H1 (cell line): ENCODE measurements around the gene KLHL26. TPM values are rescaled to one million over a fixed set of nuclear protein-coding genes. Genes with fewer than 3 reads are reported as not detected.

ENCODE experiments used
- CTCF ChIA-PET: fragments of 300-600 bp; sonication (Branson Sonifier 250); formaldehyde crosslinking; loops from one replicate; lab custom pipeline; 2021; ENCODE audit not compliant: partially characterized antibody; lab: Charles Lee
- POLR2A ChIA-PET: fragments of 300-600 bp; sonication (Branson Sonifier 250); formaldehyde crosslinking; loops from one replicate; lab custom pipeline; 2021; ENCODE audit warnings: inconsistent platforms; ENCODE audit not compliant: partially characterized antibody; lab: Charles Lee
- DNase-seq, 2 experiments: peaks; one replicate each; pipeline versions ENCODE4 v3.0.0 to v3.0.0-alpha.2; 2010 to 2022; ENCODE audit warnings: low spot score in 2 of 2, low read depth in 1 of 2, mixed read lengths in 1 of 2
- FAIRE-seq: peaks from 2 replicates; lab custom pipeline; 2011; peaks lifted over from hg19 to GRCh38; lab: Jason Lieb, UNC
- H2AFZ ChIP-seq: 2 replicates; pipeline ENCODE4 v1.8.1; 2012; ENCODE audit warnings: low read length, inconsistent platforms
- H2AK5ac ChIP-seq: 2 replicates; pipeline ENCODE4 v1.6.1; 2013; ENCODE audit warnings: low read depth, low read length
- H2BK120ac ChIP-seq: replicated peaks from 2 replicates; pipeline ENCODE3; 2013; ENCODE audit warnings: low read depth, low read length, inconsistent platforms
- H2BK12ac ChIP-seq: 2 replicates; pipeline ENCODE4 v1.6.1; 2013; ENCODE audit warnings: low read depth, low read length
- H2BK15ac ChIP-seq: 2 replicates; pipeline ENCODE4 v1.6.1; 2013; ENCODE audit warnings: low read length
- H2BK20ac ChIP-seq: 2 replicates; pipeline ENCODE4 v1.6.1; 2013; ENCODE audit warnings: low read length
- H2BK5ac ChIP-seq: 2 replicates; pipeline ENCODE4 v1.6.1; 2013; ENCODE audit warnings: low read depth, low read length
- H3K14ac ChIP-seq: 2 replicates; pipeline ENCODE4 v1.6.1; 2013; ENCODE audit warnings: inconsistent platforms; ENCODE audit not compliant: insufficient read length
- H3K18ac ChIP-seq: 2 replicates; pipeline ENCODE4 v1.6.1; 2013; ENCODE audit warnings: low read length; ENCODE audit errors: extremely low read depth
- H3K23ac ChIP-seq: 2 replicates; pipeline ENCODE4 v1.6.1; 2013; ENCODE audit warnings: inconsistent platforms; ENCODE audit not compliant: insufficient read length
- H3K23me2 ChIP-seq: 2 replicates; pipeline ENCODE4 v1.6.1; 2013; ENCODE audit warnings: low read depth, low read length
- H3K27ac ChIP-seq: 2 replicates; pipeline ENCODE4 v1.6.1; 2011; ENCODE audit warnings: low read depth, low read length, inconsistent platforms
- H3K27me3 ChIP-seq, 4 experiments: replicated peaks in 1 of 4; 1 replicate in 1 of 4; 2 replicates in 3 of 4; pipeline versions ENCODE4 v1.6.1 to v1.8.1; 2011 to 2013; ENCODE audit warnings: low read length in 3 of 4, mild to moderate bottlenecking in 3 of 4, inconsistent platforms in 2 of 4, mixed read lengths in 2 of 4, moderate library complexity in 1 of 4; ENCODE audit not compliant: control insufficient read depth in 3 of 4, insufficient read depth in 3 of 4; ENCODE audit errors: extremely low read depth in 1 of 4
- H3K36me3 ChIP-seq, 4 experiments: 2 replicates each; pipeline versions ENCODE4 v1.6.1 to v1.8.1; 2011 to 2013; ENCODE audit warnings: mild to moderate bottlenecking in 4 of 4, low read length in 3 of 4, moderate library complexity in 2 of 4, control low read depth in 1 of 4, inconsistent platforms in 1 of 4; ENCODE audit not compliant: insufficient read depth in 4 of 4, control insufficient read depth in 2 of 4
- H3K4ac ChIP-seq: replicated peaks from 2 replicates; pipeline ENCODE3; 2013; ENCODE audit warnings: low read length, low read depth, mixed read lengths, inconsistent platforms; ENCODE audit not compliant: insufficient read length
- H3K4me1 ChIP-seq, 4 experiments: replicated peaks in 1 of 4; 1 replicate in 1 of 4; 2 replicates in 3 of 4; pipeline versions ENCODE4 v1.6.1 to v1.8.1; 2011 to 2013; ENCODE audit warnings: low read length in 3 of 4, inconsistent platforms in 2 of 4, mixed read lengths in 1 of 4; ENCODE audit not compliant: insufficient read depth in 4 of 4, control insufficient read depth in 3 of 4
- H3K4me2 ChIP-seq, 2 experiments: 2 replicates each; pipeline versions ENCODE4 v1.6.1 to v1.8.1; 2011 to 2013; ENCODE audit warnings: low read depth in 2 of 2, low read length in 2 of 2, control low read depth in 1 of 2, inconsistent platforms in 1 of 2, mild to moderate bottlenecking in 1 of 2; ENCODE audit not compliant: insufficient read depth in 1 of 2
- H3K4me3 ChIP-seq, 4 experiments: fragments of 200-600, 300-600 bp in 1 of 4; sonication (generic), shearing (Covaris generic), sonication (Bioruptor Twin) in 1 of 4; 2 replicates each; pipeline versions ENCODE4 v1.5.1 to v1.8.1; 2011 to 2016; ENCODE audit warnings: low read length in 4 of 4, low read depth in 3 of 4, control low read depth in 2 of 4, inconsistent platforms in 2 of 4, mild to moderate bottlenecking in 2 of 4, mixed read lengths in 1 of 4, moderate library complexity in 1 of 4; ENCODE audit not compliant: insufficient read depth in 2 of 4; ENCODE audit errors: extremely low read depth in 1 of 4
- H3K56ac ChIP-seq: replicated peaks from 2 replicates; pipeline ENCODE3; 2013; ENCODE audit warnings: low read depth, mild to moderate bottlenecking, mixed read lengths, low read length, inconsistent platforms; ENCODE audit not compliant: insufficient read length
- H3K79me1 ChIP-seq: 2 replicates; pipeline ENCODE4 v1.6.1; 2013; ENCODE audit warnings: low read depth, low read length, control low read depth
- H3K79me2 ChIP-seq, 2 experiments: 2 replicates each; pipeline versions ENCODE4 v1.6.1 to v1.8.1; 2012 to 2013; ENCODE audit warnings: low read length in 2 of 2, mild to moderate bottlenecking in 2 of 2, inconsistent platforms in 1 of 2; ENCODE audit not compliant: insufficient read depth in 2 of 2, control insufficient read depth in 1 of 2
- H3K9ac ChIP-seq, 4 experiments: replicated peaks in 1 of 4; 1 replicate in 1 of 4; 2 replicates in 3 of 4; pipeline versions ENCODE4 v1.6.1 to v1.8.1; 2011 to 2013; ENCODE audit warnings: low read depth in 3 of 4, low read length in 3 of 4, control low read depth in 2 of 4, mild to moderate bottlenecking in 2 of 4, moderate library complexity in 2 of 4, inconsistent platforms in 1 of 4; ENCODE audit errors: extremely low read depth in 1 of 4
- H3K9me3 ChIP-seq, 2 experiments: 2 replicates each; pipeline versions ENCODE4 v1.6.1 to v1.8.1; 2012 to 2013; ENCODE audit warnings: mild to moderate bottlenecking in 2 of 2, moderate library complexity in 2 of 2, control low read depth in 1 of 2, inconsistent platforms in 1 of 2, low read depth in 1 of 2, low read length in 1 of 2, mixed read lengths in 1 of 2; ENCODE audit not compliant: insufficient read depth in 2 of 2
- H4K20me1 ChIP-seq, 2 experiments: replicated peaks in 1 of 2; 2 replicates each; pipeline versions ENCODE3 to v1.8.1; 2011 to 2013; ENCODE audit warnings: inconsistent platforms in 2 of 2, low read length in 2 of 2, mild to moderate bottlenecking in 1 of 2; ENCODE audit not compliant: insufficient read depth in 2 of 2, control insufficient read depth in 1 of 2
- H4K5ac ChIP-seq: 2 replicates; pipeline ENCODE4 v1.6.1; 2013; ENCODE audit warnings: low read length, low read depth, mixed read lengths, inconsistent platforms; ENCODE audit not compliant: insufficient read length
- H4K8ac ChIP-seq: 2 replicates; pipeline ENCODE4 v1.8.0; 2013; ENCODE audit warnings: mild to moderate bottlenecking, moderate library complexity, low read length, inconsistent platforms; ENCODE audit not compliant: insufficient read depth; ENCODE audit errors: extremely low read depth
- H4K91ac ChIP-seq: replicated peaks from 2 replicates; pipeline ENCODE3; 2013; ENCODE audit warnings: low read length, mixed read lengths, inconsistent platforms; ENCODE audit not compliant: insufficient read length
- ASH2L ChIP-seq: fragments of 200-600, 300-600 bp; sonication (generic); IDR thresholded peaks from one replicate; pipeline ENCODE4 v1.7.1; 2017; ENCODE audit warnings: low read length
- CHD2 ChIP-seq: IDR thresholded peaks from 2 replicates; pipeline ENCODE4 v1.6.1; 2012; ENCODE audit warnings: low read length, improper control_type of control experiment
- CTBP2 ChIP-seq: IDR thresholded peaks from 2 replicates; pipeline ENCODE4 v1.7.0; 2011; ENCODE audit warnings: borderline replicate concordance, mild to moderate bottlenecking, moderate library complexity, mixed read lengths, low read length; ENCODE audit not compliant: insufficient read depth, insufficient read length
- NRF1 ChIP-seq: IDR thresholded peaks from 2 replicates; pipeline ENCODE4 v1.6.1; 2011; ENCODE audit warnings: mild to moderate bottlenecking, low read depth, low read length, improper control_type of control experiment
- RNF2 ChIP-seq: fragments of 200-900, 300-1000 bp; sonication (generic); IDR thresholded peaks from 2 replicates; pipeline ENCODE4 v1.7.1; 2016; ENCODE audit warnings: borderline replicate concordance, low read depth, mild to moderate bottlenecking, antibody characterized with exemption, low read length; ENCODE audit not compliant: poor library complexity, severe bottlenecking; ENCODE audit errors: missing control alignments
- SIRT6 ChIP-seq: IDR thresholded peaks from one replicate; pipeline ENCODE4 v1.7.1; 2012; ENCODE audit warnings: low read length, inconsistent platforms
- SP4 ChIP-seq: IDR thresholded peaks from 2 replicates; pipeline ENCODE4 v1.6.1; 2012; ENCODE audit warnings: low read length, inconsistent platforms
- YY1 ChIP-seq: IDR thresholded peaks from 2 replicates; pipeline ENCODE4 v1.6.1; 2011; ENCODE audit warnings: low read depth, mild to moderate bottlenecking, low read length
- WGBS, 2 experiments: shearing (Covaris generic) in 1 of 2; methylation state at CpG; one replicate each; pipeline versions ENCODE4 v1.1.6 to v1.1.7; 2013 to 2015; ENCODE audit warnings: low lambda C conversion rate in 2 of 2, mixed read lengths in 2 of 2, inconsistent platforms in 1 of 2, low coverage in 1 of 2, missing lambda C conversion rate in 1 of 2; ENCODE audit not compliant: insufficient replicate concordance in 2 of 2, insufficient coverage in 1 of 2, insufficient read length in 1 of 2; ENCODE audit errors: extremely low coverage in 1 of 2, missing lambda C conversion rate in 1 of 2; 5-methylcytosine and 5-hydroxymethylcytosine counted together
- polyA plus RNA-seq, 7 experiments: library from polyadenylated mRNA; depleted of rRNA in 3 of 7; stranded (reverse) in 5 of 7; unstranded in 2 of 7; fragments of >200 nt in 5 of 7; fragments of 200-250 nt in 2 of 7; gene quantifications; 1 replicate in 5 of 7; 2 replicates in 1 of 7; 4 replicates in 1 of 7; pipeline versions ENCODE4 v1.2.1 to v1.2.3, GENCODE V29; 2011 to 2013; ENCODE audit warnings: missing spikeins in 2 of 7, mixed read lengths in 2 of 7
- total RNA-seq: library from RNA; stranded (reverse); fragmentation: NEBNext Ultra II Directional; extraction: Animal tissue kit (Norgen Biotek cat#: 25700); gene quantifications from 2 replicates; pipeline ENCODE4 v1.2.1, GENCODE V29; 2021
- TF ChIP-seq, protein P1 (sequence below), 3 experiments: IDR thresholded peaks; 1 replicate in 2 of 3; 2 replicates in 1 of 3; pipeline versions ENCODE4 v1.5.1 to v1.6.1; 2011; ENCODE audit warnings: low read length in 3 of 3, mild to moderate bottlenecking in 3 of 3, inconsistent platforms in 2 of 3, low read depth in 1 of 3, moderate library complexity in 1 of 3; ENCODE audit not compliant: insufficient read depth in 1 of 3; ENCODE audit errors: control extremely low read depth in 1 of 3

The KLHL26 gene
- total and polyA plus RNA-seq, 2 of the 8 experiments (the other 6 are each of a cell fraction or from before 2014, with no cell fraction given): 2.2 to 8.8 TPM

- Histone ChIP-seq H3K9me3 (no peaks in the 10 kb centered on the region), H3K9ac (no peak overlapping the region), H3K18ac (peak overlapping the region; percentile 51), H2BK5ac (peak overlapping the region; percentile 52; the same call in 1 of the 2 replicates), H4K8ac (no peak overlapping the region), H4K5ac (no peak overlapping the region), H3K4me2 (no peak overlapping the region), H3K56ac (no peak overlapping the region), H2BK120ac (no peak overlapping the region), H3K79me2 (no peaks in the 10 kb centered on the region), H4K20me1 (peaks cover 0 to 1% of the 10 kb centered on the region in 2 experiments), H2AFZ (no peak overlapping the region), H3K23ac (no peak overlapping the region), H2AK5ac (peak overlapping the region; percentile 75; the same call in 1 of the 2 replicates), H3K4ac (peak overlapping the region; percentile 33), H3K27ac (no peak overlapping the region), H3K14ac (no peak overlapping the region), H3K36me3 (no peaks in the 10 kb centered on the region), H3K4me3 (no peak overlapping the region), H3K23me2 (peaks cover 6% of the 10 kb centered on the region), H3K79me1 (no peaks in the 10 kb centered on the region), H2BK15ac (no peak overlapping the region), H2BK20ac (peak overlapping the region; percentile 61; the same call in 1 of the 2 replicates), H3K4me1 (peaks cover 0 to 30% (median 24%) of the 10 kb centered on the region in 4 experiments; a peak in 6 of 7 replicates), H2BK12ac (peak overlapping the region; percentile 87; the same call in 1 of the 2 replicates), H3K27me3 (peaks cover 3 to 23% (median 19%) of the 10 kb centered on the region in 4 experiments), H4K91ac (peak overlapping the region; percentile 14)
- 71% methylated on average over 13 of the region's 25 CpGs; no CpG with 5 or more reads in 1 of the 2 experiments for WGBS, 2 experiments
- DNase-seq: no peak
- CTCF ChIA-PET: interaction anchor here (0.6 to 12.5 kb wide), 8 partner anchors 11 to 147 kb away, joined by 3 to 139 read pairs (median 4); partner anchors contain the start of gene REX1BD
- POLR2A ChIA-PET: interaction anchor here (0.8 to 3.1 kb wide), 4 partner anchors 8 to 26 kb away, joined by 3 to 18 read pairs (median 8); partner anchors contain the start of genes REX1BD and UBA52
- no peak for FAIRE-seq
- TF ChIP-seq CHD2: no peak
- TF ChIP-seq NRF1: no peak
- TF ChIP-seq YY1: no peak
- TF ChIP-seq SP4: no peak
- no peak for TF ChIP-seq ASH2L
- TF ChIP-seq CTBP2: no peak
- no peak for TF ChIP-seq SIRT6
- TF ChIP-seq RNF2: no peak
- TF ChIP-seq, protein P1, sequence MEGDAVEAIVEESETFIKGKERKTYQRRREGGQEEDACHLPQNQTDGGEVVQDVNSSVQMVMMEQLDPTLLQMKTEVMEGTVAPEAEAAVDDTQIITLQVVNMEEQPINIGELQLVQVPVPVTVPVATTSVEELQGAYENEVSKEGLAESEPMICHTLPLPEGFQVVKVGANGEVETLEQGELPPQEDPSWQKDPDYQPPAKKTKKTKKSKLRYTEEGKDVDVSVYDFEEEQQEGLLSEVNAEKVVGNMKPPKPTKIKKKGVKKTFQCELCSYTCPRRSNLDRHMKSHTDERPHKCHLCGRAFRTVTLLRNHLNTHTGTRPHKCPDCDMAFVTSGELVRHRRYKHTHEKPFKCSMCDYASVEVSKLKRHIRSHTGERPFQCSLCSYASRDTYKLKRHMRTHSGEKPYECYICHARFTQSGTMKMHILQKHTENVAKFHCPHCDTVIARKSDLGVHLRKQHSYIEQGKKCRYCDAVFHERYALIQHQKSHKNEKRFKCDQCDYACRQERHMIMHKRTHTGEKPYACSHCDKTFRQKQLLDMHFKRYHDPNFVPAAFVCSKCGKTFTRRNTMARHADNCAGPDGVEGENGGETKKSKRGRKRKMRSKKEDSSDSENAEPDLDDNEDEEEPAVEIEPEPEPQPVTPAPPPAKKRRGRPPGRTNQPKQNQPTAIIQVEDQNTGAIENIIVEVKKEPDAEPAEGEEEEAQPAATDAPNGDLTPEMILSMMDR (IDR thresholded peaks at IDR 0.05; ENCODE audit: control extremely low read depth in 1 of 3, insufficient read depth in 1 of 3, low read depth in 1 of 3, low read length in 3 of 3): no peak
Measured at GRCh38 chr19:18597809-18598660, 38.8 kb upstream of the KLHL26 start.
